SK-N-SH (cell line): ENCODE results near the gene AKAP3.

Experiments used
- EP300 ChIP-seq, 2 experiments: IDR thresholded peaks; 2 replicates each; pipeline versions ENCODE4 v1.4.0 to v1.6.1; 2012; ENCODE audit warnings: borderline replicate concordance in 1 of 2, low read depth in 1 of 2, low read length in 1 of 2
- JUND ChIP-seq: IDR thresholded peaks from 2 replicates; pipeline ENCODE4 v1.4.0; 2012
- NFIC ChIP-seq: IDR thresholded peaks from 2 replicates; pipeline ENCODE4 v1.4.0; 2012; ENCODE audit warnings: borderline replicate concordance
- PBX3 ChIP-seq: IDR thresholded peaks from 2 replicates; pipeline ENCODE4; 2012
- POLR2AphosphoS5 ChIP-seq: IDR thresholded peaks from 2 replicates; pipeline ENCODE4 v1.6.1; 2012; ENCODE audit warnings: low read depth, low read length
- RAD21 ChIP-seq: IDR thresholded peaks from 2 replicates; pipeline ENCODE4 v1.6.1; 2012; ENCODE audit warnings: mild to moderate bottlenecking, low read length
- RXRA ChIP-seq: IDR thresholded peaks from 2 replicates; pipeline ENCODE4 v1.4.0; 2012; ENCODE audit warnings: low read depth, mild to moderate bottlenecking, borderline replicate concordance
- TAF1 ChIP-seq: IDR thresholded peaks from 2 replicates; pipeline ENCODE4 v1.6.1; 2012; ENCODE audit warnings: low read depth, mild to moderate bottlenecking, low read length, moderate library complexity, borderline replicate concordance
- TF ChIP-seq, protein P1 (sequence below): fragments of 200-600 bp; sonication (generic); IDR thresholded peaks from 2 replicates; pipeline ENCODE4 v1.6.1; 2017; ENCODE audit warnings: antibody characterized with exemption, mild to moderate bottlenecking, moderate library complexity
- TF ChIP-seq, protein P2 (sequence below): fragments of 150-350 bp; IDR thresholded peaks from 2 replicates; pipeline ENCODE4 v1.6.1; 2017; ENCODE audit warnings: antibody characterized with exemption, low read length, low read depth, borderline replicate concordance
- TF ChIP-seq, protein P3 (sequence below): IDR thresholded peaks from 2 replicates; pipeline ENCODE4 v1.6.1; 2012; ENCODE audit warnings: mild to moderate bottlenecking, low read depth, low read length, moderate library complexity

GRCh38 chr12:4591180-4591687 is 57.6 kb downstream of the AKAP3 start:
- TF ChIP-seq, protein P1, sequence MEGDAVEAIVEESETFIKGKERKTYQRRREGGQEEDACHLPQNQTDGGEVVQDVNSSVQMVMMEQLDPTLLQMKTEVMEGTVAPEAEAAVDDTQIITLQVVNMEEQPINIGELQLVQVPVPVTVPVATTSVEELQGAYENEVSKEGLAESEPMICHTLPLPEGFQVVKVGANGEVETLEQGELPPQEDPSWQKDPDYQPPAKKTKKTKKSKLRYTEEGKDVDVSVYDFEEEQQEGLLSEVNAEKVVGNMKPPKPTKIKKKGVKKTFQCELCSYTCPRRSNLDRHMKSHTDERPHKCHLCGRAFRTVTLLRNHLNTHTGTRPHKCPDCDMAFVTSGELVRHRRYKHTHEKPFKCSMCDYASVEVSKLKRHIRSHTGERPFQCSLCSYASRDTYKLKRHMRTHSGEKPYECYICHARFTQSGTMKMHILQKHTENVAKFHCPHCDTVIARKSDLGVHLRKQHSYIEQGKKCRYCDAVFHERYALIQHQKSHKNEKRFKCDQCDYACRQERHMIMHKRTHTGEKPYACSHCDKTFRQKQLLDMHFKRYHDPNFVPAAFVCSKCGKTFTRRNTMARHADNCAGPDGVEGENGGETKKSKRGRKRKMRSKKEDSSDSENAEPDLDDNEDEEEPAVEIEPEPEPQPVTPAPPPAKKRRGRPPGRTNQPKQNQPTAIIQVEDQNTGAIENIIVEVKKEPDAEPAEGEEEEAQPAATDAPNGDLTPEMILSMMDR = no peak
- TF ChIP-seq, protein P2, sequence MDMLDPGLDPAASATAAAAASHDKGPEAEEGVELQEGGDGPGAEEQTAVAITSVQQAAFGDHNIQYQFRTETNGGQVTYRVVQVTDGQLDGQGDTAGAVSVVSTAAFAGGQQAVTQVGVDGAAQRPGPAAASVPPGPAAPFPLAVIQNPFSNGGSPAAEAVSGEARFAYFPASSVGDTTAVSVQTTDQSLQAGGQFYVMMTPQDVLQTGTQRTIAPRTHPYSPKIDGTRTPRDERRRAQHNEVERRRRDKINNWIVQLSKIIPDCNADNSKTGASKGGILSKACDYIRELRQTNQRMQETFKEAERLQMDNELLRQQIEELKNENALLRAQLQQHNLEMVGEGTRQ = no peak
- TF ChIP-seq TAF1 (no peak), POLR2AphosphoS5 (no peak), JUND (no peak), PBX3 (no peak), EP300 (IDR thresholded peaks at IDR 0.05; ENCODE audit: borderline replicate concordance in 1 of 2, low read depth in 1 of 2, low read length in 1 of 2) (no peak), RAD21 (no peak), NFIC (no peak), RXRA (no peak)
- TF ChIP-seq, protein P3, sequence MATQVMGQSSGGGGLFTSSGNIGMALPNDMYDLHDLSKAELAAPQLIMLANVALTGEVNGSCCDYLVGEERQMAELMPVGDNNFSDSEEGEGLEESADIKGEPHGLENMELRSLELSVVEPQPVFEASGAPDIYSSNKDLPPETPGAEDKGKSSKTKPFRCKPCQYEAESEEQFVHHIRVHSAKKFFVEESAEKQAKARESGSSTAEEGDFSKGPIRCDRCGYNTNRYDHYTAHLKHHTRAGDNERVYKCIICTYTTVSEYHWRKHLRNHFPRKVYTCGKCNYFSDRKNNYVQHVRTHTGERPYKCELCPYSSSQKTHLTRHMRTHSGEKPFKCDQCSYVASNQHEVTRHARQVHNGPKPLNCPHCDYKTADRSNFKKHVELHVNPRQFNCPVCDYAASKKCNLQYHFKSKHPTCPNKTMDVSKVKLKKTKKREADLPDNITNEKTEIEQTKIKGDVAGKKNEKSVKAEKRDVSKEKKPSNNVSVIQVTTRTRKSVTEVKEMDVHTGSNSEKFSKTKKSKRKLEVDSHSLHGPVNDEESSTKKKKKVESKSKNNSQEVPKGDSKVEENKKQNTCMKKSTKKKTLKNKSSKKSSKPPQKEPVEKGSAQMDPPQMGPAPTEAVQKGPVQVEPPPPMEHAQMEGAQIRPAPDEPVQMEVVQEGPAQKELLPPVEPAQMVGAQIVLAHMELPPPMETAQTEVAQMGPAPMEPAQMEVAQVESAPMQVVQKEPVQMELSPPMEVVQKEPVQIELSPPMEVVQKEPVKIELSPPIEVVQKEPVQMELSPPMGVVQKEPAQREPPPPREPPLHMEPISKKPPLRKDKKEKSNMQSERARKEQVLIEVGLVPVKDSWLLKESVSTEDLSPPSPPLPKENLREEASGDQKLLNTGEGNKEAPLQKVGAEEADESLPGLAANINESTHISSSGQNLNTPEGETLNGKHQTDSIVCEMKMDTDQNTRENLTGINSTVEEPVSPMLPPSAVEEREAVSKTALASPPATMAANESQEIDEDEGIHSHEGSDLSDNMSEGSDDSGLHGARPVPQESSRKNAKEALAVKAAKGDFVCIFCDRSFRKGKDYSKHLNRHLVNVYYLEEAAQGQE = no peak
